SK-N-SH treated with all-trans-retinoic acid at 6 μM for 48 hours (cell line): ENCODE results near the gene CALN1.

Experiments
- ATAC-seq: fragments of 200-7000 bp; cut with Tn5 transposase; 3 replicates; pipeline ENCODE4 v1.9.1; 2020; ENCODE audit warnings: mild to moderate bottlenecking, moderate library complexity
- ARNTL ChIP-seq: fragments of 450-650 bp; formaldehyde crosslinking; IDR thresholded peaks from 2 replicates; pipeline ENCODE4 v1.5.0; 2020; ENCODE audit warnings: low read depth, mild to moderate bottlenecking, moderate library complexity, borderline replicate concordance
- CREB5 ChIP-seq: fragments of 250-450 bp; sonication (Bioruptor Pico); IDR thresholded peaks from 2 replicates; pipeline ENCODE4 v1.5.1; 2020; ENCODE audit warnings: low read depth, mild to moderate bottlenecking, moderate library complexity
- CSDC2 ChIP-seq: fragments of 250-450 bp; sonication (Bioruptor Pico); IDR thresholded peaks from 2 replicates; pipeline ENCODE4 v1.5.0; 2020; ENCODE audit warnings: mild to moderate bottlenecking, moderate library complexity
- ESRRG ChIP-seq: fragments of 250-450 bp; sonication (Bioruptor Pico); IDR thresholded peaks from 2 replicates; pipeline ENCODE4 v1.6.1; 2021; ENCODE audit warnings: mild to moderate bottlenecking
- GLIS3 ChIP-seq: fragments of 250-450 bp; sonication (Bioruptor Pico); IDR thresholded peaks from 2 replicates; pipeline ENCODE4 v1.5.0; 2020; ENCODE audit warnings: mild to moderate bottlenecking, moderate library complexity
- ISL1 ChIP-seq: fragments of 250-450 bp; sonication (Bioruptor Pico); IDR thresholded peaks from 2 replicates; pipeline ENCODE4 v2.1.2; 2022; ENCODE audit warnings: mild to moderate bottlenecking, moderate library complexity
- OSR1 ChIP-seq: fragments of 250-450 bp; sonication (Bioruptor Pico); IDR thresholded peaks from 2 replicates; pipeline ENCODE4 v1.8.0; 2022; ENCODE audit warnings: moderate library complexity, mild to moderate bottlenecking, inconsistent platforms
- PATZ1 ChIP-seq: fragments of 250-450 bp; sonication (Bioruptor Pico); IDR thresholded peaks from 2 replicates; pipeline ENCODE4 v1.8.0; 2020; ENCODE audit warnings: mild to moderate bottlenecking, moderate library complexity, borderline replicate concordance
- PPARA ChIP-seq: fragments of 250-450 bp; sonication (Bioruptor Pico); IDR thresholded peaks from 2 replicates; pipeline ENCODE4 v1.5.0; 2020; ENCODE audit warnings: mild to moderate bottlenecking, borderline replicate concordance
- RARB ChIP-seq: fragments of 250-450 bp; sonication (Bioruptor Pico); IDR thresholded peaks from 2 replicates; pipeline ENCODE4 v1.8.0; 2021; ENCODE audit warnings: mild to moderate bottlenecking, moderate library complexity
- SNAI2 ChIP-seq: fragments of 250-450 bp; sonication (Bioruptor Pico); IDR thresholded peaks from 2 replicates; pipeline ENCODE4 v1.5.0; 2020; ENCODE audit warnings: mild to moderate bottlenecking, moderate library complexity
- TCF4 ChIP-seq: fragments of 250-450 bp; sonication (Bioruptor Pico); IDR thresholded peaks from 2 replicates; pipeline ENCODE4 v1.8.0; 2021; ENCODE audit warnings: mild to moderate bottlenecking, moderate library complexity, borderline replicate concordance
- TOX ChIP-seq: fragments of 250-450 bp; sonication (Bioruptor Pico); IDR thresholded peaks from 2 replicates; pipeline ENCODE4 v1.8.0; 2021; ENCODE audit warnings: mild to moderate bottlenecking, moderate library complexity, borderline replicate concordance
- ZC3H10 ChIP-seq: fragments of 250-450 bp; sonication (Bioruptor Pico); IDR thresholded peaks from 2 replicates; pipeline ENCODE4 v1.5.1; 2021; ENCODE audit warnings: mild to moderate bottlenecking, moderate library complexity
- ZFP3 ChIP-seq: fragments of 250-450 bp; sonication (Bioruptor Pico); IDR thresholded peaks from 2 replicates; pipeline ENCODE4 v1.5.0; 2020; ENCODE audit warnings: mild to moderate bottlenecking, moderate library complexity
- ZFP30 ChIP-seq: fragments of 450-650 bp; formaldehyde crosslinking; IDR thresholded peaks from 2 replicates; pipeline ENCODE4 v1.5.0; 2022; ENCODE audit warnings: mild to moderate bottlenecking, moderate library complexity
- ZNF565 ChIP-seq: fragments of 450-650 bp; formaldehyde crosslinking; conservative IDR thresholded peaks from 2 replicates; pipeline ENCODE4 v1.5.0; 2020; ENCODE audit warnings: low read depth, mild to moderate bottlenecking, moderate library complexity
- ZNF70 ChIP-seq: fragments of 450-650 bp; formaldehyde crosslinking; IDR thresholded peaks from 2 replicates; pipeline ENCODE4 v1.5.0; 2020; ENCODE audit warnings: mild to moderate bottlenecking, moderate library complexity
- ZNF8 ChIP-seq: fragments of 450-650 bp; formaldehyde crosslinking; IDR thresholded peaks from 2 replicates; pipeline ENCODE4 v1.5.0; 2020; ENCODE audit warnings: mild to moderate bottlenecking, moderate library complexity
- TF ChIP-seq, protein P1 (sequence below): fragments of 250-450 bp; sonication (Bioruptor Pico); IDR thresholded peaks from 2 replicates; pipeline ENCODE4 v1.8.0; 2021; ENCODE audit warnings: low read depth, mild to moderate bottlenecking, moderate library complexity, borderline replicate concordance
- TF ChIP-seq, protein P2 (sequence below): fragments of 250-450 bp; sonication (Bioruptor Pico); IDR thresholded peaks from 2 replicates; pipeline ENCODE4 v1.5.0; 2020; ENCODE audit warnings: mild to moderate bottlenecking, moderate library complexity
- TF ChIP-seq, protein P3 (sequence below): fragments of 250-450 bp; sonication (Bioruptor Pico); IDR thresholded peaks from 2 replicates; pipeline ENCODE4 v1.5.1; 2021; ENCODE audit warnings: mild to moderate bottlenecking, moderate library complexity

The CALN1 gene

GRCh38 chr7:72040641-72041040 lies 371.5 kb downstream of the CALN1 start:
- no peak for TF ChIP-seq GLIS3
- no peak for TF ChIP-seq PATZ1 (CRISPR knock-in tag)
- no peak for TF ChIP-seq ZNF70
- TF ChIP-seq ZFP3 (CRISPR knock-in tag): no peak
- TF ChIP-seq TCF4 (CRISPR knock-in tag): no peak
- TF ChIP-seq, protein P1, sequence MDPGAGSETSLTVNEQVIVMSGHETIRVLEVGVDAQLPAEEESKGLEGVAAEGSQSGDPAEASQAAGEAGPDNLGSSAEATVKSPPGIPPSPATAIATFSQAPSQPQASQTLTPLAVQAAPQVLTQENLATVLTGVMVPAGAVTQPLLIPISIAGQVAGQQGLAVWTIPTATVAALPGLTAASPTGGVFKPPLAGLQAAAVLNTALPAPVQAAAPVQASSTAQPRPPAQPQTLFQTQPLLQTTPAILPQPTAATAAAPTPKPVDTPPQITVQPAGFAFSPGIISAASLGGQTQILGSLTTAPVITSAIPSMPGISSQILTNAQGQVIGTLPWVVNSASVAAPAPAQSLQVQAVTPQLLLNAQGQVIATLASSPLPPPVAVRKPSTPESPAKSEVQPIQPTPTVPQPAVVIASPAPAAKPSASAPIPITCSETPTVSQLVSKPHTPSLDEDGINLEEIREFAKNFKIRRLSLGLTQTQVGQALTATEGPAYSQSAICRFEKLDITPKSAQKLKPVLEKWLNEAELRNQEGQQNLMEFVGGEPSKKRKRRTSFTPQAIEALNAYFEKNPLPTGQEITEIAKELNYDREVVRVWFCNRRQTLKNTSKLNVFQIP (CRISPR knock-in tag): no peak
- TF ChIP-seq CREB5 (CRISPR knock-in tag): no peak
- TF ChIP-seq, protein P2, sequence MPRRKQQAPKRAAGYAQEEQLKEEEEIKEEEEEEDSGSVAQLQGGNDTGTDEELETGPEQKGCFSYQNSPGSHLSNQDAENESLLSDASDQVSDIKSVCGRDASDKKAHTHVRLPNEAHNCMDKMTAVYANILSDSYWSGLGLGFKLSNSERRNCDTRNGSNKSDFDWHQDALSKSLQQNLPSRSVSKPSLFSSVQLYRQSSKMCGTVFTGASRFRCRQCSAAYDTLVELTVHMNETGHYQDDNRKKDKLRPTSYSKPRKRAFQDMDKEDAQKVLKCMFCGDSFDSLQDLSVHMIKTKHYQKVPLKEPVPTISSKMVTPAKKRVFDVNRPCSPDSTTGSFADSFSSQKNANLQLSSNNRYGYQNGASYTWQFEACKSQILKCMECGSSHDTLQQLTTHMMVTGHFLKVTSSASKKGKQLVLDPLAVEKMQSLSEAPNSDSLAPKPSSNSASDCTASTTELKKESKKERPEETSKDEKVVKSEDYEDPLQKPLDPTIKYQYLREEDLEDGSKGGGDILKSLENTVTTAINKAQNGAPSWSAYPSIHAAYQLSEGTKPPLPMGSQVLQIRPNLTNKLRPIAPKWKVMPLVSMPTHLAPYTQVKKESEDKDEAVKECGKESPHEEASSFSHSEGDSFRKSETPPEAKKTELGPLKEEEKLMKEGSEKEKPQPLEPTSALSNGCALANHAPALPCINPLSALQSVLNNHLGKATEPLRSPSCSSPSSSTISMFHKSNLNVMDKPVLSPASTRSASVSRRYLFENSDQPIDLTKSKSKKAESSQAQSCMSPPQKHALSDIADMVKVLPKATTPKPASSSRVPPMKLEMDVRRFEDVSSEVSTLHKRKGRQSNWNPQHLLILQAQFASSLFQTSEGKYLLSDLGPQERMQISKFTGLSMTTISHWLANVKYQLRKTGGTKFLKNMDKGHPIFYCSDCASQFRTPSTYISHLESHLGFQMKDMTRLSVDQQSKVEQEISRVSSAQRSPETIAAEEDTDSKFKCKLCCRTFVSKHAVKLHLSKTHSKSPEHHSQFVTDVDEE (CRISPR knock-in tag): no peak
- TF ChIP-seq CSDC2 (CRISPR knock-in tag): no peak
- no peak for TF ChIP-seq ISL1 (CRISPR knock-in tag)
- TF ChIP-seq RARB (CRISPR knock-in tag): no peak
- no peak for TF ChIP-seq ZNF8 (CRISPR knock-in tag)
- TF ChIP-seq, protein P3, sequence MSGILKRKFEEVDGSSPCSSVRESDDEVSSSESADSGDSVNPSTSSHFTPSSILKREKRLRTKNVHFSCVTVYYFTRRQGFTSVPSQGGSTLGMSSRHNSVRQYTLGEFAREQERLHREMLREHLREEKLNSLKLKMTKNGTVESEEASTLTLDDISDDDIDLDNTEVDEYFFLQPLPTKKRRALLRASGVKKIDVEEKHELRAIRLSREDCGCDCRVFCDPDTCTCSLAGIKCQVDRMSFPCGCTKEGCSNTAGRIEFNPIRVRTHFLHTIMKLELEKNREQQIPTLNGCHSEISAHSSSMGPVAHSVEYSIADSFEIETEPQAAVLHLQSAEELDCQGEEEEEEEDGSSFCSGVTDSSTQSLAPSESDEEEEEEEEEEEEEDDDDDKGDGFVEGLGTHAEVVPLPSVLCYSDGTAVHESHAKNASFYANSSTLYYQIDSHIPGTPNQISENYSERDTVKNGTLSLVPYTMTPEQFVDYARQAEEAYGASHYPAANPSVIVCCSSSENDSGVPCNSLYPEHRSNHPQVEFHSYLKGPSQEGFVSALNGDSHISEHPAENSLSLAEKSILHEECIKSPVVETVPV (CRISPR knock-in tag): no peak
- no peak for TF ChIP-seq ZFP30 (CRISPR knock-in tag)
- TF ChIP-seq, all 23 proteins: peak for 0
- no peak for ATAC-seq

- no peak for TF ChIP-seq RARB (CRISPR knock-in tag)
- no peak for TF ChIP-seq OSR1 (CRISPR knock-in tag)
- no peak for TF ChIP-seq ZFP3 (CRISPR knock-in tag)
- TF ChIP-seq GLIS3: no peak
- TF ChIP-seq ARNTL (CRISPR knock-in tag): no peak
- TF ChIP-seq SNAI2 (CRISPR knock-in tag): no peak
- no peak for TF ChIP-seq ZC3H10
- TF ChIP-seq, protein P3 (CRISPR knock-in tag): no peak
- ATAC-seq: no peak
These were observed 372.7 kb downstream of the CALN1 start for GRCh38 chr7:72039460-72039859.

DNA sequence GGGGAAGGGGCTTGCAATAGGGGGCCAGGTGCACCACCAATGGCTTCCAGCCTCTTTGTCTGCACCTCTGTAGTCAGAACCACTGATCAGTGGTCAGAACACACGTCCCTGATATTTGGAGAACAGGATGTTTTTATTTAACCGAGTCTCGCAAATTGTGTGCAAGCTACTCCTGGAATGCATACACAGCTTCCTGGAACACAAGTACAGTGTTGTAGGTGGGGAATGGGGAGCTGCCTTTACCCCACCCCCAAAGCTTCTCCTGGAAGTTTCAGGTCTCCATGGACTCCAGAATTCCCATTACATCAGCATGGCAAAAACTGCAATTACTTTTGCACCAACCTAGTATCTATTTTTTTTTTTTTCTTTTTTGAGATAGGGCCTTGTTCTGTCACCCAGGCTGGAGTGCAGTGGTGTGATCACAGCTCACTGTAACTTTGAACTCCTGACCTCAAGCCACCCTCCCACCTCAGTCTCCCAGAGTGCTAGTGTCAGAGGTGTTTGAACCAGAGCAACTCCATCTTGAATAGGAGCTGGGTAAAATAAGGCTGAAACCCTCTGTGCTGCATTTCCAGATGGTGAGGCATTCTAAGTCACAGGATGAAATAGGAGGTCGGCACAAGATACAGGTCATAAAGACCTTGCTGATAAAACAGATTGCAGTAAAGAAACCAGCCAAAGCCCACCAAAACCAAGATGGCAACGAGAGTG lies 374.0 kb downstream of the CALN1 start:
- TF ChIP-seq ZNF8 (CRISPR knock-in tag) (no peak), PPARA (CRISPR knock-in tag) (no peak), CREB5 (CRISPR knock-in tag) (no peak), ESRRG (no peak), SNAI2 (CRISPR knock-in tag) (no peak), TOX (CRISPR knock-in tag) (no peak), OSR1 (CRISPR knock-in tag) (no peak), ARNTL (CRISPR knock-in tag) (no peak), ZC3H10 (no peak), ZNF565 (CRISPR knock-in tag) (no peak)
- TF ChIP-seq, protein P1 (CRISPR knock-in tag): no peak

More for the DNA sequence above, 374.0 kb downstream of the CALN1 start:
- ATAC-seq: no peak
